Keratinocyte (primary cell): ENCODE results near the gene TMEM54. TPM values are rescaled to one million over a fixed set of nuclear protein-coding genes. Genes with fewer than 3 reads are reported as not detected.

Experiments
- DNase-seq: peaks from one replicate; pipeline ENCODE4 v3.0.0-alpha.2; 2011; ENCODE audit warnings: low read depth, missing footprints, low spot score
- FAIRE-seq: peaks from 2 replicates; lab custom pipeline; 2011; peaks lifted over from hg19 to GRCh38; lab: Jason Lieb, UNC
- H2AFZ ChIP-seq: 2 replicates; pipeline ENCODE4 v1.6.0; 2012; ENCODE audit warnings: low read length, control low read depth, inconsistent platforms; ENCODE audit not compliant: control insufficient read depth
- H3K27ac ChIP-seq: 2 replicates; pipeline ENCODE4 v1.5.1; 2011; ENCODE audit warnings: low read length; ENCODE audit not compliant: control insufficient read depth, insufficient read depth
- H3K27me3 ChIP-seq: 3 replicates; pipeline ENCODE4 v1.6.0; 2011; ENCODE audit warnings: low read length; ENCODE audit not compliant: control insufficient read depth, insufficient read depth; ENCODE audit errors: extremely low read depth
- H3K36me3 ChIP-seq, 2 experiments: 2 replicates in 1 of 2; 3 replicates in 1 of 2; pipeline ENCODE4 v1.5.1; 2011; ENCODE audit warnings: low read length in 2 of 2, mild to moderate bottlenecking in 1 of 2; ENCODE audit not compliant: control insufficient read depth in 2 of 2, insufficient read depth in 2 of 2; ENCODE audit errors: extremely low read depth in 1 of 2
- H3K4me1 ChIP-seq: 3 replicates; pipeline ENCODE4 v1.5.1; 2011; ENCODE audit warnings: low read length; ENCODE audit not compliant: control insufficient read depth, insufficient read depth; ENCODE audit errors: extremely low read depth
- H3K4me2 ChIP-seq: 3 replicates; pipeline ENCODE4 v1.6.0; 2011; ENCODE audit warnings: low read depth, low read length; ENCODE audit not compliant: control insufficient read depth, insufficient read depth; ENCODE audit errors: extremely low read depth
- H3K4me3 ChIP-seq, 3 experiments: fragments of 200-600 bp in 1 of 3; sonication (generic) in 1 of 3; 2 replicates in 2 of 3; 3 replicates in 1 of 3; pipeline ENCODE4 v1.5.1; 2011 to 2016; ENCODE audit warnings: low read length in 3 of 3, mild to moderate bottlenecking in 3 of 3, control low read depth in 2 of 3, inconsistent platforms in 1 of 3, low read depth in 1 of 3, mixed read lengths in 1 of 3, mixed run types in 1 of 3, moderate library complexity in 1 of 3; ENCODE audit not compliant: control insufficient read depth in 2 of 3, insufficient read depth in 2 of 3; ENCODE audit errors: extremely low read depth in 1 of 3
- H3K79me2 ChIP-seq: 2 replicates; pipeline ENCODE4 v1.6.0; 2012; ENCODE audit warnings: low read length; ENCODE audit not compliant: control insufficient read depth, insufficient read depth
- H3K9ac ChIP-seq: 3 replicates; pipeline ENCODE4 v1.6.0; 2011; ENCODE audit warnings: low read length; ENCODE audit not compliant: control insufficient read depth, insufficient read depth; ENCODE audit errors: extremely low read depth
- H3K9me1 ChIP-seq: 3 replicates; pipeline ENCODE4 v1.6.0; 2011; ENCODE audit warnings: low read length; ENCODE audit not compliant: control insufficient read depth, insufficient read depth; ENCODE audit errors: extremely low read depth
- H3K9me3 ChIP-seq: 2 replicates; pipeline ENCODE4 v1.5.1; 2012; ENCODE audit warnings: low read depth, low read length; ENCODE audit not compliant: control insufficient read depth
- H4K20me1 ChIP-seq: 3 replicates; pipeline ENCODE4 v1.6.0; 2011; ENCODE audit warnings: low read length; ENCODE audit not compliant: control insufficient read depth, insufficient read depth; ENCODE audit errors: extremely low read depth
- CTCF ChIP-seq, 3 experiments: IDR thresholded peaks in 1 of 3; conservative IDR thresholded peaks in 1 of 3; optimal IDR thresholded peaks in 1 of 3; 2 replicates in 2 of 3; 3 replicates in 1 of 3; pipeline versions ENCODE3 to v1.5.1; 2011; ENCODE audit warnings: low read length in 3 of 3, mild to moderate bottlenecking in 3 of 3, moderate library complexity in 2 of 3, control low read depth in 1 of 3, inconsistent platforms in 1 of 3; ENCODE audit not compliant: insufficient read depth in 2 of 3; ENCODE audit errors: extremely low read depth in 1 of 3
- EZH2 ChIP-seq: IDR thresholded peaks from one replicate; pipeline ENCODE4 v1.6.1; 2012; ENCODE audit warnings: inconsistent platforms, mild to moderate bottlenecking, low read length, moderate library complexity
- dilution Hi-C: fragments of 300-500 bp; cut with MboI; formaldehyde crosslinking; loops from one replicate; pipeline ENCODE4 v1.7.0; 2020; ENCODE audit warnings: low sequenced_read_pairs; ENCODE audit not compliant: extremely low pct_ligation_motif_present
- polyA plus RNA-seq, 5 experiments: library from polyadenylated mRNA; depleted of rRNA in 3 of 5; stranded (reverse) in 3 of 5; stranded (forward) in 1 of 5; unstranded in 1 of 5; fragments of >200 nt; gene quantifications; 1 replicate in 1 of 5; 2 replicates in 3 of 5; 3 replicates in 1 of 5; pipeline versions ENCODE4 v1.2.1 to v1.2.3, GENCODE V29; 2011 to 2012; ENCODE audit warnings: missing spikeins in 2 of 5, low read depth in 1 of 5, low replicate concordance in 1 of 5

The TMEM54 gene
- polyA plus RNA-seq, 1 donor (not counting 4 experiments of a cell fraction or from before 2014, with no cell fraction given): 59.4 TPM

- TF ChIP-seq CTCF (optimal IDR thresholded peaks at IDR 0.05 in 1 of 3, IDR thresholded peaks at IDR 0.05 in 1 of 3, conservative IDR thresholded peaks at IDR 0.05 in 1 of 3; ENCODE audit: extremely low read depth in 1 of 3, insufficient read depth in 2 of 3, low read length in 3 of 3) (no peak), EZH2 (no peak)
- no peak for DNase-seq
- H3K9me3 ChIP-seq: no peaks in the 10 kb centered on the region
These were observed 29.1 kb downstream of the TMEM54 start for GRCh38 chr1:32872192-32872460.

GRCh38 chr1:32871364-32872191 is 29.6 kb downstream of the TMEM54 start:
- no peaks in the 10 kb centered on the region for H3K9me3 ChIP-seq
- H3K27me3 ChIP-seq: peaks cover 24% of the 10 kb centered on the region
- no peaks in the 10 kb centered on the region for H4K20me1 ChIP-seq
- H3K9ac ChIP-seq: no peak overlapping the region
- peak overlapping the region; percentile 54 for H3K4me2 ChIP-seq
- DNase-seq: no peak
- no peaks in the 10 kb centered on the region for H3K79me2 ChIP-seq
- FAIRE-seq: no peak
- no peak overlapping the region for H3K27ac ChIP-seq
- H3K9me1 ChIP-seq: no peaks in the 10 kb centered on the region
- peak overlapping the region in 1 of 3 experiments; percentile 33 for H3K4me3 ChIP-seq
- H2AFZ ChIP-seq: no peak overlapping the region
- TF ChIP-seq CTCF (optimal IDR thresholded peaks at IDR 0.05 in 1 of 3, IDR thresholded peaks at IDR 0.05 in 1 of 3, conservative IDR thresholded peaks at IDR 0.05 in 1 of 3; ENCODE audit: extremely low read depth in 1 of 3, insufficient read depth in 2 of 3, low read length in 3 of 3) (no peak), EZH2 (peak; percentile 98)
- no peaks in the 10 kb centered on the region for H3K4me1 ChIP-seq
- no peaks in the 10 kb centered on the region for H3K36me3 ChIP-seq
- dilution Hi-C loops: no loop called here

More at GRCh38 chr1:32872192-32872460, 29.1 kb downstream of the TMEM54 start:
- dilution Hi-C loops: no loop called here
- no peak for FAIRE-seq
- Histone ChIP-seq H3K27me3 (peaks cover 24% of the 10 kb centered on the region), H3K9me1 (no peaks in the 10 kb centered on the region), H3K9ac (no peak overlapping the region), H4K20me1 (no peaks in the 10 kb centered on the region), H2AFZ (no peak overlapping the region), H3K79me2 (no peaks in the 10 kb centered on the region), H3K27ac (no peak overlapping the region), H3K4me3 (no peak overlapping the region), H3K4me2 (no peak overlapping the region), H3K36me3 (no peaks in the 10 kb centered on the region), H3K4me1 (no peaks in the 10 kb centered on the region)
